Activated CD4-positive, CD25-positive, alpha-beta regulatory T cell (primary cell): ENCODE results near the gene TOX3.

Experiments
- DNase-seq, 4 experiments: peaks; one replicate each; lab custom pipeline; 2025; lab: John Stamatoyannopoulos, UW

TOX3 gene

DNA sequence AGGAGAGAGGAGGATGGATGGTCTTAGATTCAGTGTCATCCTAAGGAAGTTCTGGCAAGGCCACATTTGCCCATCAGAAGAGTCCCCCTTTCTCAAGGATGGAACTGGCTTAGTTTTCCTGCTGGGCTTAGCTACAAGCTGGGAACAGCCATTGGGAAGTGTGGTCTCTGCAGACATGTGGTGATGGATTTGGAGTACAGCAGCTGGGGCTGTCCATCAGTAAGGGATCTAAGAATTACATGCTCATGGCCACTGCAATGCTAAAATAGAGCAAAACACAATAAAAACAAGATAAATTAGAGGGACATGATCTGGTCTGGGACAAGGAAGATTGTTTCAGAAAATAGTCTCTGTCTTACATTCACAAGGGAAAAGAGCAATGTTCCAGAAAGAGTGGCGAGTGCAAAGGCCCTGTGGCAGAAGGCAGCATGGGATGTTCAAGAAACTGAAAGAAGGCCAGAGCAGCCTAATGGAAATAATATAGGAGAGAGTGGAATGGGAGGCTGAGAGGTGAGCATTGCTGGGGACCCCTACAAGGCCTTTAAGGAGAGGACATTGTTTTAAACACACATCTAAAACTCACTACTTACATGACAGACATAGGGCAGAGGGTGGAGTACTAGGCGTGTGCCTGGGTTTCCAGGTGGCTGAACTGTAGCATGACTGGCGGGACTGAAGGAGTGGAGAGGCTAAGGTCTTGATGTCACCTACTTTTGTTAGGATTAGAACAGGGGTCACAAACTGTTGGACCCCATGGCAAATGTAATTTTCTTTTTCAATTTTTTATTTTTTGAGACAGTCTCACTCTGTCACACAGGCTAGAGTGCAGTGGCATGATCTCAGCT lies 17.0 kb upstream of the TOX3 start:
- DNase-seq, result no peak

DNA sequence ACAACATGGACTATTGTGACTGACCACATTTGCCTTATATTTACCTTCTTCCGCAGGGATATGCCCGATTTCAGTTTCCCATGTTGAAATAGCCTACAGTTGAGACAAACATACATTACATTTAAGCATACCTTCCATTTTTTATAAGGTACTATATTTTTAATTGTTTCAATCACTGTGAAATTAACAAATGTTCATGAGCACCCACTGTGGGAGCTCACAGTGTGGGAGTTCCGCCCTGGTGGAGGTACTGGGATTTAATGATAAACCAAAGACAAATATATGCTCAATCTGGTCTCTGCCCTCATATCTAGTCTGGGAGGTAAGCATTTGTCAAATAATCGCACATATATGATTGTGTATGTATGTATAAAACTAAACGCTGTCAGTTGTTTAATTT lies 15.8 kb upstream of the TOX3 start:
- DNase-seq, result no peak

DNA sequence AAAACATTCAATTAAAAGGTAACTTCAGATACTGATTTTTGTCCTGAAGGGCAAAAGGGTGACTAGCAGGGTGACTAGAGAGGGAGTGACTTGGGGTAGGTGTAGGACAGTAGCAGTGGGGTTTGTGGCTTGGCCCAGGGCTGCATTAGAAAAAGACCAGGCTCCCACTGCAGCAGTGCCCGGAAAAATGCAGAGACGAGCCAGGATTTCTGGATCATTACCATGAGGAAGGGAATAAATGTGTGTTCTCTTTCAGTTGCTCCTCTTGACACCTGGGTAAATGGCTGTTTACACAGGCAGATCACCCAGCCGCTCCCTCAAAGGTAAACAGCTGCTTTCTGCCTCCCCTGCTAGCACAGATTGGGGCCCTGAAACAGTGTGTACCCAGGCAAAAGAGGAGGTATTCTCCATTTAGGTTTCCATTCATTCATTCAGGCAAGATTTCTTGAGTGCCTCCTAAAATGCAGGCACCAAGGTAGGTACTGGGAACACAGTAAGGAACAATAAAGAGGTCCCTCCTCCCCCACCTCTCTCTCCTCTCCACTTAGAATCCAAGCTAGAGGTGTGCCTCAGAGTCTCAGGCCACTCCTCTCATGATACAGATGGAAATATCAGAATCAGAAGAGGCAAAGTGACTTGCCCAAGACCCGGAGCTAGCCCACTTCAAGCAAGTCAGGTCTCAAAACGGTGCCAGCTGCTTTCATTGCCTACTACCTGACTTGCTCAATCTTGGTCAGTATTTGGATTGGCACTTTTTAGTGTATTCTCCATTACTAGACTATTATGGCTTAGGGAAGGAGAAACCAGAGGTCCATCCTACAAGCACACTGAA lies 15.2 kb upstream of the TOX3 start:
- DNase-seq, result no peak

DNA sequence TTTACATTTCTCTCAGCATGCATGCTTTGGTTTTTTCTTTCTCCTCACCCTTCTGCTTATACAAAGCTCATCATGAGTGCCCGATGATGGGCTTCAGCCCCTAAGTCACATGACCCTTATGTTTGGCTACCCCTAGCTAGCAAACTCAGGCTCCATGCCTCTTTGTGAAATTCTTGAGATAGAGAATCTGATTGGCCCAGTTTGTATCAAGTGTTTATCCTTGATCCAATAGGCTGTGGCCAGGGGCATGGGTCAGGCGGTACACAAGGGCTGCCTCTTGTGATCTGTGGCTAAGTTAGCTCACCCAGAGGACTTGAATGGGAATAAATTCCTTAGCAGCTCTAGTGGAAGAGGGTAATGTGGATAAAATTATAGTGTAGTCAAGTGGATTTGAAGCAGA lies 11.5 kb upstream of the TOX3 start:
- DNase-seq, result no peak

DNA sequence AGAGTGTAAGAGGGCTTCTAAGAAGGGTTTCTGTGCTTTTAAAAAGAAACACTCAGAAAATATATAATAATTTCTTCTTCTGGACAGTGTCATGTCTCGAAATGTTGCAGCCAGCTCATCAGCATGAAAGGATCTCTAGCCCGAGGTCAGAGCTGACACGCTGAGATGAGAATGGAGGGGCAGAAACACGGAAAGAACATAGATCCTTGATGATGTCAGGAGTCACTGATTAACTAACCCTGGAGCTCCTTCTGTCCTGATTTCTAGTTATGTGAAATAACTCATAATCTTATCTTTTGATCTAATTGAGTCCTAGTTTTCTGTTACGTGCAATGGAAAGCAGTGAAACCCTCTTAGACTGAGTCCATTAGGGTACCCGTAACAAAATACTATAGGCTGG lies 10.3 kb upstream of the TOX3 start:
- no peak for DNase-seq

DNA sequence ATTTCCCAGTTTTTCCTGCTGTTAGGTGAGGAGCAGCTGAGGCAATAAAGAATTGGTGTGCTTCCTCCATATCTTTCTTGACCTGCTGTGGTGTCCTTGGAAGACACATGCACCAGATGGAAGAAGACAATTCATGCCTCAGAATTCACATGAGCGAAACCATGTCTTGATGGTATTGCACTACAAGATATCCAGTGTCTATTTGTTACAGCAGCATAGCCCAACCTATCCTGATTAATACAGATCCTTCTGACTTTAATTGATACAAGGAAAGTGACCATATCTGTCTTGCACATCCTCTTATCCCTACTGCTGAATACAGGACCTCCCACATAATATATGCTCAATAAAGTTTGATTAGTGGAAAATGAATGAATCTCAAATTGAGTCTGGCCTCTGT lies 9.1 kb upstream of the TOX3 start:
- DNase-seq, result no peak

DNA sequence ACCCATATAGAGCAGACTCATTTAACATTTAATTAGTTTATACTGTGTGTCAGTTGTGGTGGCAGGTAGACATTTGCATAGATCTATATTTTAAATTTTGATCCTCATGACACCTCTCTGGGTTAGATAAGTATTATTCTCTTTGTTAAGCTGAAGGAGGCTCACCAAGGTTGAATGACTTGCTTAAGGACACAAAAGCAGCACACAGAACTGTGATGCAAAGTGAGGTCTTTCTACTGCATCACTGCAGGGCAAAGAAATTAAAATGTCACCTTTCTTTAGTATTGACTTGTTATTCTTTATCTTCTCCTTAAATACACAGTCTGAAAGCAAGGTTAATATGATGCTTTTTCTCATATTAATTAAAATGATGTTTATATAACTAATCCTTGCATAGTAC lies 8.6 kb upstream of the TOX3 start:
- DNase-seq, result no peak

DNA sequence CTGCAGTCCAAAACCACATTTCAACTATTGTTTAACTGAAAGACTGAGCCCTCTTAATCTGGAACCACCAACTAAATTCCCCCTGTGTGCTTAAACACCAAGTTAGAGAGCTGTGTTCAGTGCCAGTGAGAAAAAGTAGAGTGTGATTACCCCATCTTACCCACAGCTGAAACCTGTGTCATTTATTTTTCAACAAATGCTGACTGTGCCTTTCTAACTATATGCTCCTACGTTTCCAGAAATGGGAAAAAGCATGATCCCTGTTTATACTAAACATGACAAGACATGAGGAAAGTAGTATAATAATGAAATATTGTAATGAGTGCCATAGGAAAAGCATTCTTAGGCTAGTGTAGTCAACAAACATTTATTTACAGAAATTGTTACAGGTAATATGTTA lies 7.4 kb upstream of the TOX3 start:
- no peak for DNase-seq

DNA sequence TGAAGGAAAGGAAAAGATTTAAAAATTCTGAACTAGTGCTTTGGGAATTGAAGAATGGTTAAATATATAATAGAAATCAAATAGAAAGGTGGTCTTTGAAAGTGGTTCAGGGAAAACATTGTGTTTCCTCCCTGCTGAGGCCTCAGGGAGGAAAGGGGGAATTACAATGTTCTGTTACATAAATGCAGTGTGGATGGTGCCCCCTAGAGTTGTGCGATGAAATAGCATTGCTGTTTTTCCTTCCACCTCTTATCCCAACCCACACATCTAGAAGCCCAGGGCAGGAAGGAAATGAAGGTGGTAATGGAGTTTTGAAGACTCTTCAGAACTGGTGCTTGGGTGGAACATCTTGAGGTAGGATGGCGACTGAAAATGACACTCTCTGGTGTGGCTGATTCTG lies 6.4 kb upstream of the TOX3 start:
- DNase-seq, result no peak

DNA sequence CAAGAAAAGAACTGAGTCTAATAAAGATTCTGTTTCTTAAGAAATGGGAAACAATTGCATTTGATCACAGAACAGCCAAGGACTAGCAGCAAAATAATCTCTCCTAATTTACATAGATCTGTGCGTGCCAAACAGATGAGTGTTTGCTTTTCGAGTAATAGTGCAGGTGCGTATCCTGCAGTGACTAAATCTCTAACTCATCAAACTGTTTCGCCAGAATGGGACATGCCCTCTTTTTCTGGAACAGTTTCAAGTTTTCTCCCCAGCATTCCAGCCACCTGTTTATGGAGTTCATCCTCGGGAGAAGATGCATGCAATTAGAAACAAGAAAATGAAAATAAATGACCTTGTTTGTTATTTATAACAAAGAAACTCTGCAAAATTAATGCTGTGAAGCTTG lies 5.7 kb upstream of the TOX3 start:
- DNase-seq, result no peak

DNA sequence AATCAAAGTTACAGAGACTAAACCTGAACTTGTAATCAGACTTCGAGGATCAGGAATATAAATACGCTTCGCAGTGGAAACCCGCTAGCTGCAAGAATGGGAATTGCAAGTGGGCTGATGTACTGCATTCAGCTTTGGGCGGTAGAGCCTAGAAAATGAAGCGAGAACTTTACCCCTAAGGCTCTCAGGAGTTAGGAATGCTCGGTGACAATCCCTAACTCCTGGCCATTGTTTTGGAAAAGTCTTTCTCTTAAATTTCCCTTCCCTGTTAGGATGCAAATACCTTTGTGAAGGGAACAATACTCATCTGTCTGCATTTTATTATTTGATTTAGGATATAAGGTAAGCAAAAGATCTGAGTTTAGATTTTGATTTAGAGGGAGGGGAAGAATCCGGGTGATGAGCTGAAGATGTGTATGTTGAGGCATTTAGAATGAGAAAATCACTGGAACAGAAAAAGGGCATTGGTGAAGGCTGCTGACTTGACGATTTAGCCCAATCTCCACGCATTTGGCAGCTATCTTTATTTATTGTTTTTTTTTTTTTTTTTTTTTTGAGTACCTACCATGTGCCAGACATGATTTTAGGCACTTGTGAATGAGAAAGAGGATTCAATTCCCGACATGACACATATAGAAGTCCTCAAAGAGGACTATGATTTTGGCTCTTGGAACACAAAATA lies 2.2 kb upstream of the TOX3 start:
- DNase-seq, result no peak

DNA sequence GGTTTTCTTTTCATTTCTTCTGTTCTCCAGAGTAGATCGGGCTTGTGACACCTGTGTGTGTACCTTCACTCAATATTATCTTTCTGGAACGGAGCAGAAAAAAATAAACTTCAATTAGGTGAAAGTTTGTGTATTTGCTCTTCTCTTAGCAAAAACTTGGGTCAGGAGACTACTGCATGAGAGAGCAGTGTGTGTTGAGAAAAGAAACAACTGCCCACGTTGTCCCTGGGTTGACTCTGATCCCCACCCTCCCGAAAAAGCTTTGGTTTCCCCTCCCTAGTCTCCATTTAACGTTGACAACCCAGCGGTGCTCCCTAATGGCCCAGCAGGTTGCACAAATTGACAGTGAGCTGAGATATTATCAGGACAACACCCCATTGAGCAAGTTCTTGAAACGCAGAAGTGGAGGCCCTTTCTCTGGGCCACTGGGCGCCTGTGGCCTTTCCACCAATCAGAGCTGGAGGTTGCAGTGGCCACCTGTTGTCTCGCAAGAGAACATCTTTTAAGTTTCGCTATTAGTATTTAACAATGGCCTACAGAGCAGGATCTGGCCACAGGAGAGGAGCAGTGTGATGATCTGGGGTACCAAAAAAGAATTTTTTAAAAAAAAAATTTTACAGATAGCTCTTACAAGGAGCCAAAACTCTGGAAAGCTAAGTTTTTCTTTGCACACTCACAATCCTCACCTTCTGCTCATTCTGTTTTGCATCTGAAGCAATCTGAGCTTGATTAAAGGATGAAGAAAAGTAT lies 1.5 kb upstream of the TOX3 start:
- DNase-seq, result no peak

DNA sequence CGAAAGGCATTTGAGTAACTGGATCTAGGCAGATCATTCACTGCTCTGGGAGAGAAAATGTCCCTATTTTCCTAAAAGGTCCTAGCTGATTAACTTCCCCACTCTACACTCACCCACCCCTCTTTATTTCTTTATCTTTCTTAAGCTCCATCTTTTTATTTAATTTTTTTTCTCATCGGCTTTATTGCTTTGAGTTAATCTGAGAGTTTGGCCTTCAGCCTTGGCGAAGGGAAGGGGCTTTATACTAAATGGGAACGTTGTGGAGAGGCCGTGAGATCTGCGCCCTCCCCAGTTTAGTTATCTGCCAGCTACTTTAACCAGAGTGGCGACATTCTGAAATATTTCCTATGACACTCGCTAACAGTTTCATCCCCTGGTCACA lies 882 bp upstream of the TOX3 start:
- no peak for DNase-seq

DNA sequence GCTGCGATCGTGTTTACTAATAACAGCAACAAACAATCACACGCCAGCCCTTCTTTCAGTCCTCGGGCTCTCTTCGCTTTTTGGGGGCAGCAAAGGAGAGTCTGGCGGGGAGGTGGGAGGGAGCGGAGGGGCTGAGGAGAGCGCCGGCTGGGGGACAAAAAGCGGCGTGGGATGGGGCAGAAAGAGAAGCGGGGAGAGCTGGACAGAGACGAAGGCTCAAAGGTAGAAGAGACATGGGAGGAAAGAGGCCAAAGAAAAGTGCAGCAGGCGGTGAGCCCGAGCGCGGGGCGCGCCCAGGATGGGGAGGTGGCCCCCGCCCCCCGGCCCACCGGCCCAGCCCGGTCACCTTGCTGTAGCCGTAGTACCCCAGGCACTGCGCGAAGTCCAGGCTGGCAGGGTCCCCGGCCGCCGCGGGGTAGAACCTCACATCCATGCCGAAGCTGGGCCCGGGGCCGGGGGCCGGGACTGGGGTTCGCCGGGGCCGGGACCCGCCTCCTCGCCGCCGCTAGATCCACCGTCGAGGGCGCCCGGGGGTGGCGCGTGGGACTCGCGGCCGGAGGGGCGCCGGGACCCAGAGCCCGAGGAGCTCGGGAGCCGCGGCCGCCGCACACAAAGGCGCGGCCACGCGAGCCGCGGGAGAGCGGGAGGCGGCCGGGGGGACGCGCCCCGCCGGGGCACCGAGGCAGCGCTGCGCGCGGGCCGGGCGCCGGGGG lies 496 bp downstream of the TOX3 start:
- DNase-seq, result no peak

DNA sequence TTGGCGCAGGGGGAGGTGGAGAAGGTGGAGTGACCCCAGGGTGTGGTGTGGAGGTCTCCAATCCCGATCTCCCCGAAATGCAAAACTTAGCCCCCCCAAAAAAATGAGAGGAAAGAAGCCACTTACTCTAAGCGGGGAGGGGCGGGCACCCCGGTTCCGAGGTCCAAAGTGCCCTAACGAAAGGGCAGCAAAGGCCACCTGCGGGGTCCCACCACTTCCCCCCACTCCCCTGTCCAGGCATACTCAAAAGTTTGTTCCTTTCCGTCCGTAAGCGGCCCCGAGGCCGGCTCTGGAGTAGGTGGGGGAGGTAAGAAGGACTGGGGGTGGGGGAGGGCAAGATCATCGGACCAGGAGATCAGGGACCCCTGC lies 1.1 kb downstream of the TOX3 start:
- no peak for DNase-seq

DNA sequence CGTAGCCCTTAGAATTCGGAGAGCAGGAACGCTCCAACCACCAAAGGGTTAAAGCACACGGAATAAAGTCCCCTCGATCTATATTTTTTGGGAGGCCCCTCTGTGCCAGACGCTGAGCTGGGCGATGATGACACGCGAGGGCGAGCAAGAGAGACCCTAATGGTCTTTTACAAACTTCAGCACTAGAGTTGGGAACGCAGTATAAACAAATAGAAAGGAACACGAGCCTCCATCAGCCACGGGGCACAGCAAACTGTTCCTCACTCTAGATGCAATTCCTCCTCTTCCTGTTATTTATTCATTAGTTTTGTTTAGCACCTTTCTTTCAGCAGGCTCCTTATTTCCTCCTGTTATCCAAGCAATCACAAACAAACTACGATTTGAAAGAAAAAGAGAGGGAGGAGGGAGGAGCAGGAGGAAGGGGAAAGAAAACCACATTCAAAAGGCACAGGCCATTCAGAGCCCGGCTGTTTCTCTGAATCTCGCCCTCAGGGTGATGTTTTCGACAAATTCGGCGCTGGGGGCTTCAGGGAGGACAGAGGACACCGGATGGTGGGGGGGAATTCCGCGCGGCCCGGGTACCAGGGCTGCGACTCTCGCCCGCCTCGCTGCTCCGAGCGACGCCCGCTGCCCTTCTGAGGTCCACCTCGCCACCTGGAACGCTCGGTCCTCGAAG lies 1.6 kb downstream of the TOX3 start:
- DNase-seq, result no peak

DNA sequence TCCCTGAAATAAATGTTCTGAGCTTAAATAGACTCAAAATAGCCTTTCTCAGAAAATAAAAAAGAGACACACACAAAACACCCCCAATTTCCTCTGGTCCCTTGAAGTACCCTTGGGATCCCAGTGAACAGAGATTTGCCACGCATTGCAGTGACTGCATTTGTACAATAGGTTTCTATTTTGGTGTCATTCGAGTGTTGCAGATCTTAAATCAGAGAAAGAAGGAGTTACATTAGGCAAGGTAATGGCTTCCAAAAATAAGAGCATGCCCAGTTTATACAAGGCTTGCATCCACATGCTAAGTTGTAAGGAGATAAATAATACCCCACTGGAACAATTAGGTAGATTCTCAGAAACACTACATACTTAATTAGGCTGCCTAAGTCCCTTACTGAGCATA lies 2.2 kb downstream of the TOX3 start:
- no peak for DNase-seq

DNA sequence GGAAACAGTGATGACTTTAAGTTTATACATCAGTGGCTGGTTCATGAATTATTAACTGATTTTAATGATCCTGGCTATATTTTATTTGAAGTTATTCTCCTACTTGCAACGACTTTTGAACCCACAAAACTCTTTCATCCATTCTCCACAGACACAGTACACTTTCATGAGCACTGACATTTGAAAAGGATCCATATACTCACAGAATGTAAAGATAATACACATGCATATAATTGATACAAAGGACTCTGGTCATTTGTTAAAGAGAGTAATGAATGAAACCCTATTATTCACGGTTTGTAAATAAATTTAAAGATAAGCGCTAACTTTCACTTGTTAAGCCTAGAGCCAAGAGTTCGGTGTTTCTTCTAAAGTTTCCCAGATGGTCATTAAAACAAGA lies 3.3 kb downstream of the TOX3 start:
- no peak for DNase-seq

DNA sequence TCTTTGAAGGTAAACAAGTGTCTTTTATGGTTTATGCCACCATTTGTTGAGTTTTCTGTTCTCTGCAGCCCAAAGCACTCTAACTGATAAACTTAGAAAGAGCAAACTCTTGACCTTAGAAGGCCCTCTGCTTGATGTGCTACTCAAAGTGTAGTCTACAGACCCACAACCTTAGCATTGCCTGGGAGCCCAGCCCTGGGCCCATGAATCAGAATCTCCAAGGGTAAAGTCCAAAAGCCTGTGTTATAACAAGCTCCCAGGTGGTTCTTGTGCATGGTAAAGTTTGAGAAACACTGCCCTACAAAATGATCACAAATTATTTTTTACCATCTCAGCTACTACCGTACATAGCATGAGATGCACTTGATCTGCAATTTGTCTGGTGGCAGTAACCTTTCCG lies 6.0 kb downstream of the TOX3 start:
- DNase-seq, result no peak

DNA sequence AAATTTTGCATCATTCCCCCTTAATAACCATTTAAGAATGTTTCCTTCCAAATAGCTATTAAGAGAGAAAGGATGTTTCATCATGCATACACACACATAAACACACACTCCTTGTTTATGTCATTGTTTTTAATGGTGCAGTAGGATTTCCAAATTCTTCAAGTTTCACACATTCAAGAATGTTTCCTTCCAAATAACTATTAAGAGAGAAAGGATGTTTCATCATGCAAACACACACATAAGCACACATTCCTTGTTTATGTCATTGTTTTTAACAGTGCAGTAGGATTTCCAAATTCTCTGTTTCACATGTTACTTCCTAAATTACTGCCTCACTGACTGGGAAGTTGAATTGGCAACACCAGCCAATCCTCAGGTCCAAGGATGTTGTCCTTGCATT lies 7.8 kb downstream of the TOX3 start:
- no peak for DNase-seq

DNA sequence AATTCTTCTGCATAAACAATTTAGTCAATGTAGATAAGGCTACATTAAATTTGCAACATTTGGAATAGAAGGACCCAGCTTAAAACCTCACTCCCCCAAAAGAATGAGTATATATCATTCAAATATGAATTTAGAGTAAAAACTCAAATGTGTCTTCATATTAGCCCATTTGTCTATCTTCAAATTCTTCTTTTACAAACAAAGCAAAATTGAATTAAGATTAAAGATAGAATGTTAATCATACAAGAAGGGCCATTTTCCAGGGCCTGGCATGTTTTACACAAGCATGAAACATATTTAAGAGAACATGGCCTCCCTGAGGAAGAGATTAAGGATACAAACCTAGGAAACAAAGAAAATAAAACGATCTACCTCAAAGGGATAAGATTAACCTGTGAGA lies 8.4 kb downstream of the TOX3 start:
- DNase-seq, result no peak
